CD4-positive, alpha-beta T cell treated with Interleukin-4 for 4 hours (primary cell): Measurements from ENCODE around the gene RNASEH1.
"Not testable (repeated sequence)": the region's sequence is repeated elsewhere in the genome, so short reads cannot be mapped to it uniquely, and the experiment has no call there.

Source experiments
- DNase-seq: peaks from one replicate; pipeline ENCODE4 v3.0.0-alpha.2; 2020

The RNASEH1 gene

GRCh38 chr2:3517948-3518495, 40.1 kb downstream of the RNASEH1 start:
- no peak for DNase-seq

GRCh38 chr2:3516831-3517230, 41.3 kb downstream of the RNASEH1 start:
- no peak for DNase-seq

DNA sequence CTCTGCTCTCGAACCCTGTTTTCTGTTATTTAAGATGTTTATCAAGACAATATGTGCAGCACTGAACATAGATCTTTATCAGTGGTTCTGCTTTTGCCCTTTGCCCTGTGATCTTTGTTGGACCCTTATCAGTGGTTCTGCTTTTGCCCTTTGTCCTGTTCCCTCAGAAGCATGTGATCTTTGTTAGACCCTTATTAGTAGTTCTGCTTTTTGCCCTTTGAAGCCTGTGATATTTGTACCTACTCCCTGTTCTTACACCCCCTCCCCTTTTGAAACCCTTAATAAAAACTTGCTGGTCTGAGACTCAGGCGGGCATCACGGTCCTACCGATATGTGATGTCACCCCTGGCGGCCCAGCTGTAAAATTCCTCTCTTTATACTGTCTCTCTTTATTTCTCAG, 42.7 kb downstream of the RNASEH1 start:
- DNase-seq = not testable (repeated sequence)

DNA sequence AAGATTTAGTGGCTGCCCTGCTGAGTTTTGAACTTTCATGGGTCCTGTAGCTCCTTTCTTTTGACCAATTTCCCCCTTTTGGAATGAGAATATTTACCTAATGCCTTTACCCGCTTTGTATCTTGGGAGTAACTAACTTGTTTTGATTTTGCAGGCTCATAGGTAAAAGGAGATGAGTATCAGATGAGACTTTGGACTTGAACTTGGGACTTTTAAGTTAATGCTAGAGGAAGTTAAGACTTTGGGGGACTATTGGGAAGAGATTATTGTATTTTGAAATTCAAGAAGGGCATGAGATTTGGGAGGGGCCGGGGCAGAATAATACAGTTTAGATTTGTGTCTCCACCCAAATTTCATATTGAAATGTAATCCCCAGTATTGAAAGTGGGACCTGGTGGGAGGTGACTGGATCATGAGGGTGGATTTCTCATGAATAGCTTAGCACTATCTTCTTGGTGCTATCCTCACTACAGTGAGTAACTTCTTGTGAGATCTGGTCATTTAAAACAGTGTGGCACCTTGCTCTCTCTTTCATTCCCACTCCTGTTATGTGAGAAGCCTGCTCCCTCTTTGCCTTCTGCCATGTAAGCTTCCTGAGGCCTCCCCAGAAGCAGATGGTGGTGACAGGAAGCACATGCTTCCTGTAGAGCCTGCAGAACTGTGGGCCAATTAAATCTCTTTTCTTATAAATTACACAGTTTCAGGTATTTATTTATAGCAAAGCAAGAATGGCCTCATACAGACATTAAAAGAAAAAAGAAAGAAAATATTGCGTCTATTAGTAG, 44.9 kb downstream of the RNASEH1 start:
- no peak for DNase-seq

GRCh38 chr2:3512086-3512485, 46.0 kb downstream of the RNASEH1 start:
- no peak for DNase-seq

DNA sequence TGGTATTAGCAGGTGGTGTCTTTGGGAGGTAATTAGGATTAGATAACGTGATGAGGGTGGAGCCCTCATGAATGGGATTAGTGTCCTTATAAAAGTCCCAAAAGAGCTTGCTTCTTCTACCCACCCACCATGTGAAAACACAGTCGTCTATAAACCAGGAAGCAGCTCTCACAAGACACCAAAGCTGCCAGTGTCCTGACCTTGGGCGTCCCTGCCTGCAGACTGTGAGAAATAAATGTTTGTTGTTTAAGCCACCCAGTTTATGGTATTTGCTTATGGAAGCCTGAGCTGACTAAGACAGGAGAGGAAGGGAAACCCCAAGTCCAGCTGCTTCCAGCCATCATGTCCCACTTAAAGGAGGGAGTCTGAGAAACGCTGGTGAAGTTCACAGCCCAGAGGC, 52.4 kb downstream of the RNASEH1 start:
- no peak for DNase-seq

DNA sequence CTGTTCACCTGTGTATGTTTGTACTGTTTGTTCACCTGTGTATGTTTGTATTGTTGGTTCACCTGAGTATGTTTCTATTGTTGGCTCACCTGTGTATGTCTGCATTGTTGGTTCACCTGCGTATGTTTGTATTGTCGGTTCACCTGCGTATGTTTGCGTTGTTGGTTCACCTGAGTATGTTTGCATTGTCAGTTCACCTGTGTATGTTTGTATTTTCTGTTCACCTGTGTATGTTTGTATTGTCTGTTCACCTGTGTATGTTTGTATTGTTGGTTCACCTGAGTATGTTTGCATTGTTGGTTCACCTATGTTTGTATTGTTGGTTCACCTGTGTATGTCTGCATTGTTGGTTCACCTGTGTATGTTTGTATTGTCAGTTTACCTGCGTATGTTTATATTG, 53.4 kb downstream of the RNASEH1 start:
- DNase-seq = no peak

DNA sequence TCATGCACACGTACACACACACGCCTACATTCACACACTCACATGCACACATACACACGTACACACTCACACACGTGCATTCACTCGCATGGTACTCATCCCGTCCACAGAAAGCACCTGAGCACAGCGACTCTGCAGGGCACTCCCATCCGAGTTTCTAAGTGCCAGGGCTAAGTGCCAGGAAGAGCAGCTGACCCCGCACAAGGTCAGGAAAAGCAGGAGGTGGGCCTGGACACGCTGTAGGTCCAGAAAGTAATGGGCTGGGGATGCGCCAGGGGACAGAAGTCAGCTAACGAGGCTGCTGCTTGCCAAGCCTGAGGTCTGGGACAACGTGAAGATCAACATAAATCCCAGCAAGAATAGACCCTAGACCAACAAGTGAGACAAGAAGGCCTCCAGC, 54.6 kb downstream of the RNASEH1 start:
- DNase-seq = no peak

GRCh38 chr2:3503046-3503445, 55.1 kb downstream of the RNASEH1 start:
- no peak for DNase-seq

DNA sequence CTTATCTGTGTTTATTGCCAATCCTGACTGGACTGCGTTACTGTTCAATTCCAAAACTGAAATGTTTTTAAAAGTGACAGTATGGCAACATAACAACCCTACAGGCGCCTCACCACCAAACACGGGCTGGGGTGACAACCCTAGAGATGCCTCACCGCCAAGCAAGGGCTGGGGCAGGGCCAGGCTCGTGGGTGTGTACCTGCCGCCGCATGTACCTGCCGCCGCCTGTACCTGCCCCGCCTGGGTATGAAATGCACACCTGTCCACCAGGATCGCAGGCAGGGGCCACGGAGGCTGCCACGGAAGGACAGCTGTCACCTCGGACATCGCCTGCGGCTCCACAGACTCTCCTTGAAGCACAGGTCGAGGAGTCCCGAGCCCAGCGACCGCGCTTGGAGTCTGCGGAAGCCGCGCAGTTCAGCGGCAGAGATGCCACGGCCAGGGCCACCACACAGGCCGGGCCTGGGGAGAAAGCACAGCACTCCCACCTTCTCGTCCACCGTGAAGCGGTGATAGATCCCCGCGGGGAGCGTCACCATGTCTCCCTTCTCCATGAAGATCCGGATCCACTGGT, 57.7 kb downstream of the RNASEH1 start:
- no peak for DNase-seq

DNA sequence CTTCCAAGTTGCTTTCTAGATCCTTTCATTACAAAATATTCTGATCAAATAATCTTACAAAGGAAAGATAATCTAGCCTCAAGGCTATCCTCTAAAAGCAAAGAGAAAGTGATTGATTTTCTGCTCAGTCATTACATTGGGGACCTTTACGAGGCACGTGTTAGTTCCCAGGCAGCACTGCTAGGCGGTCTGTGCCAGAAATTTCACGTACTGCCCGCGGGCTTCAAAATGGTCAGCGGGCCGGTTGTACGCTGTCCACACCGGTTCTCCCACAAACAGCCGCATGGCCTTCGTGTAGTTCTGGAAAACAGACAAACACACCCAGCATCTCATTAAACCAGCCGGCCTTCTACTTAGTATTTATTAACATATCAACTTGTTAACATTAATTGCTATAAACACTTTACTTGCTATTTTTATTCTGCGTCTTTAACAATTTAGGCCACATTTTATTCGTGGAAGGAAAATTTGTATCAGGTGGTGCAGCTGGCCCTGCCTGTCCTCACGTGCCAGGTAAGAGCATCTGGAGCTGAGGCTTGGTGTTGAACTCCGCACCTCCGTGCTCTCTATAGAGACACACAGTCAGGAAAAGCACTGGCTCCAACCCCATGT, 59.2 kb downstream of the RNASEH1 start:
- DNase-seq = no peak

DNA sequence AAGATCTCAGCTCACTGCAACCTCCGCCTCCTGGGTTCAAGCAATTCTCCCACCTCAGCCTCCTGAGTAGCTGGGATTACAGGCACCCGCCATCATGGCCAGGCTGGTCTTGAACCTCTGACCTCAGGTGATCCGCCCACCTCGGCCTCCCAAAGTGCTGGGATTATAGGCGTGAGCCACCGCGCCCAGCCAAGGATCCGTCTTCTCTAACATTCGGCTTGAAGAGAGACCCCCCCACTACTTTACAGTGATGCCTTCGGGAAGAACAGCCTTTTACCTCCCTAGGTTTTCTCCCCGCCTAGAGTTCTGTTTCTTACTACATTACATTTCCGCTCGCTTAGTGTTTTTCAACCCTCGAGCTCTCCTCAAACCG, 61.4 kb downstream of the RNASEH1 start:
- not testable (repeated sequence) for DNase-seq
